Gastrocnemius medialis (tissue), 4 donors: ENCODE data around the gene SLC12A7.

ENCODE experiments used
- POLR2A ChIP-seq, 2 donors: fragments of 450-650 bp; IDR thresholded peaks; one replicate each; pipeline ENCODE4 v1.6.1; 2017; ENCODE audit warnings: antibody characterized with exemption in 2 of 2, mild to moderate bottlenecking in 2 of 2, moderate library complexity in 2 of 2
- TF ChIP-seq, protein P1 (sequence below), 5 experiments: fragments of 450-650 bp in 3 of 5; fragments of 200-600 bp in 2 of 5; sonication (generic) in 2 of 5; IDR thresholded peaks in 4 of 5; conservative IDR thresholded peaks in 1 of 5; 1 replicate in 4 of 5; 2 replicates in 1 of 5; pipeline ENCODE4 v1.5.1; 2016 to 2019; ENCODE audit warnings: antibody characterized with exemption in 5 of 5, mild to moderate bottlenecking in 3 of 5, moderate library complexity in 3 of 5

DNA sequence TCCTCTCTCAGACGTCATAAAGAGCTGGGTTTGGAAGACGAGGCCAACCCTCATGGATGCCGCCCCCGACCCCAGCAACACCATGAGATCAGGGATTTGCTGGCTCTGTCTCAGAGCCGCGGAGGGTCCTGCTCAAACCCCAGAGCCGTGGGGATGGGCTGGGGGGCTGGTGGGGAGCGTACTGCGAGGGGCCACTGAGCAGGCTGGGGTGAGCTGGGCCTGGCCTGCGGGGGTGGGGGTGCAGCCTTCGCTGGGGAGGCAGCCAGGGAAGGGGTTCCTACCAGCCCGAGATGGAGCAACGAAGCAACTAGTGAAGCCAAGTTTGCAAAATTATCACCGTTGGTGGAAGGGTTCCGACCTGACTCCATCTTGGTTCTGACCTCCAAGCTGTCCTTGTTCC lies 5.1 kb upstream of the SLC12A7 start:
- no peak for TF ChIP-seq POLR2A (IDR thresholded peaks at IDR 0.05)
- TF ChIP-seq, protein P1, sequence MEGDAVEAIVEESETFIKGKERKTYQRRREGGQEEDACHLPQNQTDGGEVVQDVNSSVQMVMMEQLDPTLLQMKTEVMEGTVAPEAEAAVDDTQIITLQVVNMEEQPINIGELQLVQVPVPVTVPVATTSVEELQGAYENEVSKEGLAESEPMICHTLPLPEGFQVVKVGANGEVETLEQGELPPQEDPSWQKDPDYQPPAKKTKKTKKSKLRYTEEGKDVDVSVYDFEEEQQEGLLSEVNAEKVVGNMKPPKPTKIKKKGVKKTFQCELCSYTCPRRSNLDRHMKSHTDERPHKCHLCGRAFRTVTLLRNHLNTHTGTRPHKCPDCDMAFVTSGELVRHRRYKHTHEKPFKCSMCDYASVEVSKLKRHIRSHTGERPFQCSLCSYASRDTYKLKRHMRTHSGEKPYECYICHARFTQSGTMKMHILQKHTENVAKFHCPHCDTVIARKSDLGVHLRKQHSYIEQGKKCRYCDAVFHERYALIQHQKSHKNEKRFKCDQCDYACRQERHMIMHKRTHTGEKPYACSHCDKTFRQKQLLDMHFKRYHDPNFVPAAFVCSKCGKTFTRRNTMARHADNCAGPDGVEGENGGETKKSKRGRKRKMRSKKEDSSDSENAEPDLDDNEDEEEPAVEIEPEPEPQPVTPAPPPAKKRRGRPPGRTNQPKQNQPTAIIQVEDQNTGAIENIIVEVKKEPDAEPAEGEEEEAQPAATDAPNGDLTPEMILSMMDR (IDR thresholded peaks at IDR 0.05 in 4 of 5, conservative IDR thresholded peaks at IDR 0.05 in 1 of 5) = no peak
